ENCODE data around the gene BPTF. TPM values are rescaled to one million over a fixed set of nuclear protein-coding genes. Genes with fewer than 3 reads are reported as not detected.

The BPTF gene
- total and polyA plus RNA-seq, 2 experiments from 2014 or later: 38.1 to 46.3 TPM

DNA sequence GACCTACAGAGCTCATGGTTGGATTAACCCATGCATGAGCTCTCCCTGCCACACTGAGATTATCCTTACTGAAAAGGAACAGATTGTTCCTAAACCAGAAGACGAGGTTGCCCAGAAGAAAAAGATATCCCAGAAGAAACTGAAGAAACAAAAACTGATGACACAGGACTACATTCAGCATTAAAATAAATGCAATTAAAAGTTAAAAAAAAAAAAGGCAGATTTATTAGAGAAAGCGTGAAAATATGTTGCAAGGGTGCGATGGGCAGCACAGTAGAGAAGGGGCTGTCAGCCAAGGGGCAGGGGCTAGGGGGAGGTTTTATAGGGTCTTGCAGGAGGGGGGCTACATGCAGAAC is 40.2 kb upstream of the BPTF start:
- Histone ChIP-seq H3K9me3 (ENCODE audit: low read depth) (no peaks in the 10 kb centered on the region), H3K27me3 (no peaks in the 10 kb centered on the region), H3K4me3 (no peak overlapping the region), H3K36me3 (replicated peaks; ENCODE audit: insufficient read depth, low read depth) (no peaks in the 10 kb centered on the region), H3K27ac (no peak overlapping the region), H2AFZ (no peak overlapping the region), H4K20me1 (ENCODE audit: insufficient read depth, poor library complexity, severe bottlenecking) (no peaks in the 10 kb centered on the region), H3K4me2 (no peak overlapping the region), H3K79me2 (no peaks in the 10 kb centered on the region), H3K9me2 (replicated peaks; ENCODE audit: insufficient read depth) (no peaks in the 10 kb centered on the region), H3K4me1 (ENCODE audit: insufficient read depth) (peaks cover 6% of the 10 kb centered on the region)
- WGBS (ENCODE audit: low lambda C conversion rate, missing lambda C conversion rate): 86% methylated on average over 3 of the region's 3 CpGs
- TF ChIP-seq, protein P1, sequence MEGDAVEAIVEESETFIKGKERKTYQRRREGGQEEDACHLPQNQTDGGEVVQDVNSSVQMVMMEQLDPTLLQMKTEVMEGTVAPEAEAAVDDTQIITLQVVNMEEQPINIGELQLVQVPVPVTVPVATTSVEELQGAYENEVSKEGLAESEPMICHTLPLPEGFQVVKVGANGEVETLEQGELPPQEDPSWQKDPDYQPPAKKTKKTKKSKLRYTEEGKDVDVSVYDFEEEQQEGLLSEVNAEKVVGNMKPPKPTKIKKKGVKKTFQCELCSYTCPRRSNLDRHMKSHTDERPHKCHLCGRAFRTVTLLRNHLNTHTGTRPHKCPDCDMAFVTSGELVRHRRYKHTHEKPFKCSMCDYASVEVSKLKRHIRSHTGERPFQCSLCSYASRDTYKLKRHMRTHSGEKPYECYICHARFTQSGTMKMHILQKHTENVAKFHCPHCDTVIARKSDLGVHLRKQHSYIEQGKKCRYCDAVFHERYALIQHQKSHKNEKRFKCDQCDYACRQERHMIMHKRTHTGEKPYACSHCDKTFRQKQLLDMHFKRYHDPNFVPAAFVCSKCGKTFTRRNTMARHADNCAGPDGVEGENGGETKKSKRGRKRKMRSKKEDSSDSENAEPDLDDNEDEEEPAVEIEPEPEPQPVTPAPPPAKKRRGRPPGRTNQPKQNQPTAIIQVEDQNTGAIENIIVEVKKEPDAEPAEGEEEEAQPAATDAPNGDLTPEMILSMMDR (IDR thresholded peaks at IDR 0.05; ENCODE audit: poor library complexity): no peak
- TF ChIP-seq EZH2phosphoT487 (IDR thresholded peaks at IDR 0.05; ENCODE audit: low read depth, severe bottlenecking, unreplicated experiment) (no peak), EZH2 (IDR thresholded peaks at IDR 0.05; ENCODE audit: borderline replicate concordance) (no peak)
- no peak for DNase-seq (ENCODE audit: low spot score)

DNA sequence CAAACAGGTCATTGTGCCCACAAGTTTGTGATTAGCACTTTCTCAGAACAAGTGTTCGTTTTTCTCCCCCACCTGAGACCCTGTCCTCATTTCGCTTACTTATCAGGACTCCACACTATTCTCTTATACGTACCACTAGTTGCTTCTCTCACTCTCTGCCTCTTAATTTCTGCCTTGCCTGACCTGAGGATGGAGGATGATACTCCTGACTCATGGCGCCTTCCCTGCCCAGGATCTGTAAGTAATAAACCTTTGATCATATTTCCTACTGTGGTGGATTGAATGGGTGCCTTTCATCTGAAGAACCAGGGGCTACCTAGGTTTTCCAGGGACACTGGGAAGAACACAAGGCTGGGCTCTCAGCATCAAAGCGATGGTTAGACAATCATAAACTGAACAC is 39.8 kb upstream of the BPTF start:
- no peaks in the 10 kb centered on the region for H4K20me1 ChIP-seq (ENCODE audit: insufficient read depth, poor library complexity, severe bottlenecking)
- H3K4me3 ChIP-seq: no peak overlapping the region
- no peak for TF ChIP-seq EZH2phosphoT487 (IDR thresholded peaks at IDR 0.05; ENCODE audit: low read depth, severe bottlenecking, unreplicated experiment)
- TF ChIP-seq EZH2 (IDR thresholded peaks at IDR 0.05; ENCODE audit: borderline replicate concordance): no peak
- TF ChIP-seq, protein P1 (IDR thresholded peaks at IDR 0.05; ENCODE audit: poor library complexity): no peak
- H3K9me3 ChIP-seq (ENCODE audit: low read depth): no peaks in the 10 kb centered on the region
- H3K36me3 ChIP-seq (replicated peaks; ENCODE audit: insufficient read depth, low read depth): no peaks in the 10 kb centered on the region
- WGBS (ENCODE audit: low lambda C conversion rate, missing lambda C conversion rate): 89% methylated on average over 5 of the region's 5 CpGs
- no peak for DNase-seq (ENCODE audit: low spot score)
- H3K27ac ChIP-seq: no peak overlapping the region
- no peaks in the 10 kb centered on the region for H3K27me3 ChIP-seq
- H3K4me2 ChIP-seq: no peak overlapping the region
- no peak overlapping the region for H2AFZ ChIP-seq
- H3K4me1 ChIP-seq (ENCODE audit: insufficient read depth): peaks cover 6% of the 10 kb centered on the region
- no peaks in the 10 kb centered on the region for H3K9me2 ChIP-seq (replicated peaks; ENCODE audit: insufficient read depth)
- H3K79me2 ChIP-seq: no peaks in the 10 kb centered on the region

DNA sequence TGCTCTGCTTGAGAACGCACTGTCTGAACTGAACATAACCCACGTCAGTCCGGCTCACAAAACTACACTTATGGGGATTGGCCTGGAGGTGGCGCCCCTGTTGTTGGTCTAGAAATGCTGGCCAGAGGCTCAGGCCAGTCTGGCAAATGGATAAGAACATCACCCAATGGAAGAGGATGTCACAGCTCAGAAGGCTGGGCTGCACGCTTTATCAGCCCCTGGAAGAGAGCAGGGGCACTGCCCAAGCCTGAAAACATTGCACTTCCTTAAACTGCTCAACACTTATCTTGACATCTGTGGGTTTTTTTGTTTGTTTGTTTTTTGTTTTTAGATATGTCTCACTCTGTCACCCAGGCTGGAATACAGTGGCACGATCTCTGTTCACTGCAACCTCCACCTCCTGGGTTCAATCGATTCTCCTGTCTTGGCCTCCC is 24.8 kb upstream of the BPTF start:
- H3K27ac ChIP-seq: no peak overlapping the region
- H3K4me3 ChIP-seq: no peak overlapping the region
- H3K79me2 ChIP-seq: no peaks in the 10 kb centered on the region
- peak; percentile 82 for DNase-seq (ENCODE audit: low spot score)
- H4K20me1 ChIP-seq (ENCODE audit: insufficient read depth, poor library complexity, severe bottlenecking): no peaks in the 10 kb centered on the region
- no peak overlapping the region for H2AFZ ChIP-seq
- H3K4me2 ChIP-seq: no peak overlapping the region
- TF ChIP-seq, protein P1 (IDR thresholded peaks at IDR 0.05; ENCODE audit: poor library complexity): peak; percentile 57
- TF ChIP-seq EZH2 (IDR thresholded peaks at IDR 0.05; ENCODE audit: borderline replicate concordance): no peak
- TF ChIP-seq EZH2phosphoT487 (IDR thresholded peaks at IDR 0.05; ENCODE audit: low read depth, severe bottlenecking, unreplicated experiment): no peak
- H3K36me3 ChIP-seq (replicated peaks; ENCODE audit: insufficient read depth, low read depth): no peaks in the 10 kb centered on the region
- no peaks in the 10 kb centered on the region for H3K27me3 ChIP-seq
- H3K9me2 ChIP-seq (replicated peaks; ENCODE audit: insufficient read depth): no peaks in the 10 kb centered on the region
- WGBS (ENCODE audit: low lambda C conversion rate, missing lambda C conversion rate): 47% methylated on average over 7 of the region's 7 CpGs
- H3K4me1 ChIP-seq (ENCODE audit: insufficient read depth): no peaks in the 10 kb centered on the region
- H3K9me3 ChIP-seq (ENCODE audit: low read depth): no peaks in the 10 kb centered on the region
